H1 (cell line): Measurements from ENCODE around the gene SNX3. TPM values are rescaled to one million over a fixed set of nuclear protein-coding genes. Genes with fewer than 3 reads are reported as not detected.

Experiments
- CHD7 ChIP-seq: fragments of 300-600 bp; sonication (generic); IDR thresholded peaks from 2 replicates; pipeline ENCODE4 v1.7.1; 2012; ENCODE audit warnings: low read length, moderate library complexity, mild to moderate bottlenecking, inconsistent platforms; ENCODE audit not compliant: insufficient replicate concordance
- KDM4A ChIP-seq: IDR thresholded peaks from one replicate; pipeline ENCODE4 v1.7.1; 2012; ENCODE audit warnings: low read depth, mild to moderate bottlenecking, moderate library complexity, low read length, inconsistent platforms; ENCODE audit not compliant: severe bottlenecking
- POLR2A ChIP-seq, 2 experiments: IDR thresholded peaks; 1 replicate in 1 of 2; 2 replicates in 1 of 2; pipeline ENCODE4 v1.6.1; 2011; ENCODE audit warnings: low read depth in 2 of 2, low read length in 2 of 2, mild to moderate bottlenecking in 2 of 2; ENCODE audit errors: control extremely low read depth in 1 of 2
- SP1 ChIP-seq: IDR thresholded peaks from 2 replicates; pipeline ENCODE4 v1.6.1; 2011; ENCODE audit warnings: low read depth, low read length
- USF2 ChIP-seq: IDR thresholded peaks from 2 replicates; pipeline ENCODE4 v1.6.1; 2011; ENCODE audit warnings: low read length, improper control_type of control experiment
- polyA plus RNA-seq, 7 experiments: library from polyadenylated mRNA; depleted of rRNA in 3 of 7; stranded (reverse) in 5 of 7; unstranded in 2 of 7; fragments of >200 nt in 5 of 7; fragments of 200-250 nt in 2 of 7; gene quantifications; 1 replicate in 5 of 7; 2 replicates in 1 of 7; 4 replicates in 1 of 7; pipeline versions ENCODE4 v1.2.1 to v1.2.3, GENCODE V29; 2011 to 2013; ENCODE audit warnings: missing spikeins in 2 of 7, mixed read lengths in 2 of 7
- total RNA-seq: library from RNA; stranded (reverse); fragmentation: NEBNext Ultra II Directional; extraction: Animal tissue kit (Norgen Biotek cat#: 25700); gene quantifications from 2 replicates; pipeline ENCODE4 v1.2.1, GENCODE V29; 2021

The SNX3 gene
- total and polyA plus RNA-seq, 2 of the 8 experiments (the other 6 are each of a cell fraction or from before 2014, with no cell fraction given): 72.5 to 150 TPM

GRCh38 chr6:108210556-108210955 lies 50.3 kb downstream of the SNX3 start (continued):
- TF ChIP-seq CHD7 (no peak), POLR2A (IDR thresholded peaks at IDR 0.05; ENCODE audit: control extremely low read depth in 1 of 2, low read depth in 2 of 2, low read length in 2 of 2) (no peak), SP1 (no peak), USF2 (no peak), KDM4A (no peak)
